ENCODE measurements around the gene OBI1.

Gene OBI1

DNA sequence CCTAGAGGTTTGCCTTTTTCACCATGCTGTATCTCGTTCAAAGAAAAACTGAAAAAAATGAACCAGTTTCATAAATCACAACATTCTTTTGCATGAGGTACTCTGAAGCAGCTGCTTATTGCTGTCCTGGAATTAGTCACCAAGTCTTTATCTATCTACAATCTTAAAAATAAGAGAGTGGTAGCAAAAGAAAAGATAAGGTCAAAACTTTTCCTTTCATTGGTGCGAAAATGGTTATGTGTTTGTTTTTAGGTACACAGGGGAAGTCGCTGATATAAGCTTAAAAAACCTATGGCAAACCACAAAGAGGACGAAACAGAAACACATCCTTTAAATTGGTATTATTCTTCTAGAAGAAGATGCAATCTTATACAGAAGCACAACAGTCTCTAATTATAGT, 20.7 kb downstream of the OBI1 start:
- TF ChIP-seq, protein P1, sequence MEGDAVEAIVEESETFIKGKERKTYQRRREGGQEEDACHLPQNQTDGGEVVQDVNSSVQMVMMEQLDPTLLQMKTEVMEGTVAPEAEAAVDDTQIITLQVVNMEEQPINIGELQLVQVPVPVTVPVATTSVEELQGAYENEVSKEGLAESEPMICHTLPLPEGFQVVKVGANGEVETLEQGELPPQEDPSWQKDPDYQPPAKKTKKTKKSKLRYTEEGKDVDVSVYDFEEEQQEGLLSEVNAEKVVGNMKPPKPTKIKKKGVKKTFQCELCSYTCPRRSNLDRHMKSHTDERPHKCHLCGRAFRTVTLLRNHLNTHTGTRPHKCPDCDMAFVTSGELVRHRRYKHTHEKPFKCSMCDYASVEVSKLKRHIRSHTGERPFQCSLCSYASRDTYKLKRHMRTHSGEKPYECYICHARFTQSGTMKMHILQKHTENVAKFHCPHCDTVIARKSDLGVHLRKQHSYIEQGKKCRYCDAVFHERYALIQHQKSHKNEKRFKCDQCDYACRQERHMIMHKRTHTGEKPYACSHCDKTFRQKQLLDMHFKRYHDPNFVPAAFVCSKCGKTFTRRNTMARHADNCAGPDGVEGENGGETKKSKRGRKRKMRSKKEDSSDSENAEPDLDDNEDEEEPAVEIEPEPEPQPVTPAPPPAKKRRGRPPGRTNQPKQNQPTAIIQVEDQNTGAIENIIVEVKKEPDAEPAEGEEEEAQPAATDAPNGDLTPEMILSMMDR (IDR thresholded peaks at IDR 0.05; ENCODE audit: extremely low read depth, missing control alignments), result no peak
- peak; percentile 27 for DNase-seq (ENCODE audit: low spot score)

DNA sequence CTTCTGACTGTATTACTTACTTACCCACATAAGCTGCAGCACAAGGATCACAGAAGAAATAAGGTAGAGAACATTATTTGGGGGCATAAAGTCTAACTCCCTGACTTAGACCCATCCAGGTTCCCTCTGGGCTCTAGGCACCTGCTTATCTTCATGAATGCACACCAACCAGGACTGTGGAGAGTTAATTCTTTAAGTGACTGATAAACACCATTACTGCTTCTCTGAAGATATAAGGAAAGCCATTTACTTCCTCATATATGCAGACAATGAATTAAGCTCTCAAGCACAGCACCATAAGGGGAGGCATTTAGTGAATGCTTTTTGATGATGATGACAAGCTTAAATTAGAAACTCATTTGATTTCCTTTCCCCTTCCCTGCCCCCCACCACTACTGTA, 22.5 kb downstream of the OBI1 start:
- TF ChIP-seq, protein P1 (IDR thresholded peaks at IDR 0.05; ENCODE audit: extremely low read depth, missing control alignments), result no peak

DNA sequence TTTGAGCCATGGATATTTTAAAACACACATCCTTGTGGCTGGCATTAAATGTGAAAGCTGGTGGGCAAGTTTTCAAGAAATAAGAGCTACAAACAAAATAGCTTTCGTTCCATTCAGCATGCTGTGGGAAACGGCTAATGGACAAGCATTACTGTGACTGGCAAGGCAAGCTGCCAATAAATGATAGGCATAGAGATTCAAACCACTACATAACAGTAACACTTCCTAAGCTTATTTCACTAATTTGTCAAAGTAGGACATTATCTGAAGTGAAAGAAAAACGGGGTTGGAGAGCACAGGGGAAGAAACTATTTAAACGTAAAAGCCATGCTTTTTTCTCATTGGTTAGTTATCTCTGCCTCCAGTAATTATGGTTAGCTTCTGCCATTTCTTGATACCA, 26.0 kb downstream of the OBI1 start:
- TF ChIP-seq, protein P1 (IDR thresholded peaks at IDR 0.05; ENCODE audit: extremely low read depth, missing control alignments), result no peak
- no peak for DNase-seq (ENCODE audit: low spot score)

More for the DNA sequence above, 22.5 kb downstream of the OBI1 start:
- DNase-seq (ENCODE audit: low spot score), result no peak

DNA sequence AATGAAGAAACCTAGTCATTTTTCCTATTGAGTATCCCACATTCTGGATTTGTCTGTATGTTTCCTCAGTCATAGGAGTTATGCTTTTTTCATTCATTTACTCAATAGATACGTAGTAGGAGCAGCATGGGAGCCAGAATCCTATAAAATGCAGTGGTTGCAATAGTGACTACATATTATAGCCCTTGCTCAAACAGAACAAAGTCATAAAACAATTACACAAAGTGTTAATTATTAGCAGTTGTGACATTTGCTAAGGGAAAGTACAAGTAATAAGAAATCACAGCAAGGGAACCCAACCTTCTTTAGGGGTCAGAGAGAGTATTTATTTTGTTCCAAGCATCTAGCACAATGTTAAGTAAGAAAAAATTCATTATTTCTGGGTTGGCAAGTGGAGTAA, 27.9 kb downstream of the OBI1 start:
- DNase-seq (ENCODE audit: low spot score), result no peak

DNA sequence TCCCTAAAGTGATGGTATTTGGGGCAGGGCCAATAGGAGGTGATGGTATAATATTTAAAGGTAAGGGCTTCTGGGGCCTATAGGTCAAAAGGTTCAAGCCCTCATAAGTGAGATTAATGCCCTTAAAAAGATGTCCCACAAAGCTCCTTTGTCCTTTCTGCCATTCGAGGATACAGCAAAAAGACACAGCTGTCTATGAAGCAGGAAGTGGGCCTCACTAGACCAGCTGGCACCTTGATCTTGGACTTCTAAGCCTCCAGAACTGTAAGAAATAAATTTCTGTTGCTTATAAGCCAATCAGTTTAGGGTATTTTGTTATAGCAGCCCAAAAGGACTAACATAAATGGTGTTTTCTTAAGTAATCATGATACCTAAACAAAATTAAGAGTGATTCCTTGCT, 28.4 kb downstream of the OBI1 start:
- TF ChIP-seq, protein P1 (IDR thresholded peaks at IDR 0.05; ENCODE audit: extremely low read depth, missing control alignments), result no peak
- no peak for DNase-seq (ENCODE audit: low spot score)

More for the DNA sequence above, 27.9 kb downstream of the OBI1 start:
- TF ChIP-seq, protein P1 (IDR thresholded peaks at IDR 0.05; ENCODE audit: extremely low read depth, missing control alignments), result no peak

DNA sequence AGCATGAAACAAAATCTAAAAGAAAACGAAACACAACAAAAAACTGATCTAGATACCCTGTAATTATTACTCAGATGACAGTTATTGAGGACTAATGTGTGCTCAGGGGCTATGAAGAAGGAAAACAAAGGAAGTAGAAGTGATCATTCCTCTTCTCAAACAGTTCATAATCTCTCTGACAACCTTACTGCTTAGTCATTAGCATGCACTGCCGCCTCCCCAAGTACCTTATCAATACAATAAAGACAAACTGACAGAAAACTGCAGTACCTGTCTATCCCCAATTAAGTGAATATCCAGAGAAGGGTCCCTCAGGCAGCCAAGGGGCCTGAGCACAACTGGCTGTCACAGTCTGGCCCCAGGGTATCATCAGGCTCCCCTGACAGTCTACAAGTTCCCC, 33.6 kb downstream of the OBI1 start:
- no peak for DNase-seq (ENCODE audit: low spot score)
- TF ChIP-seq, protein P1 (IDR thresholded peaks at IDR 0.05; ENCODE audit: extremely low read depth, missing control alignments), result no peak

DNA sequence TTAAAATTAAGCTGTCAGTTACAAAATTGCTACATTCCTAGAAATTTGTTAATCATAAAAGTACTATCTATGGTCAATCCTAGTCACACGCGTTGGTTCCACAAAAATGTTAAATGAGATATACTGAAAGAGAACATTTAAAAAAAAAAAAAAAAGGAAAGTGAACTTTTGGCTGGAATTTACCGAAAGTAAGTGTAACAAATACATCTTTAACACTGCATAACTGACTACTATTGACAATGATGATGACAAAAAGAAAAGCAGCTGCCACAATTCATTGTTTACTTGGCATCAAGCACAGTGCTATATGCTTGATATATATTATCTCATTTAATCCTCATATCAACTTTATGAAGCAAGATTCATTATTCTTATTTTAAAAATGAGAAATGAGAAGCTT, 35.8 kb downstream of the OBI1 start:
- no peak for DNase-seq (ENCODE audit: low spot score)
- TF ChIP-seq, protein P1 (IDR thresholded peaks at IDR 0.05; ENCODE audit: extremely low read depth, missing control alignments), result no peak

Measured in GM20000 (cell line).